Activated effector memory CD4-positive, alpha-beta T cell treated with Interleukin-2 at 50 U/mL for 16 hours (primary cell): ENCODE results near the gene NLRP11.

ENCODE experiments used
- DNase-seq: peaks from one replicate; pipeline ENCODE4 v3.0.0-alpha.2; 2020

NLRP11 gene

GRCh38 chr19:55831846-55832245 is at the start of gene NLRP11:
NLRP11 (minus strand) TSS chr19:55831999; CDS start chr19:55818174, 13,825 bp downstream.
- no peak for DNase-seq

GRCh38 chr19:55877211-55877610 is 45.4 kb upstream of the NLRP11 start:
- DNase-seq: no peak

GRCh38 chr19:55870736-55871135 is 38.9 kb upstream of the NLRP11 start:
- DNase-seq: no peak

DNA sequence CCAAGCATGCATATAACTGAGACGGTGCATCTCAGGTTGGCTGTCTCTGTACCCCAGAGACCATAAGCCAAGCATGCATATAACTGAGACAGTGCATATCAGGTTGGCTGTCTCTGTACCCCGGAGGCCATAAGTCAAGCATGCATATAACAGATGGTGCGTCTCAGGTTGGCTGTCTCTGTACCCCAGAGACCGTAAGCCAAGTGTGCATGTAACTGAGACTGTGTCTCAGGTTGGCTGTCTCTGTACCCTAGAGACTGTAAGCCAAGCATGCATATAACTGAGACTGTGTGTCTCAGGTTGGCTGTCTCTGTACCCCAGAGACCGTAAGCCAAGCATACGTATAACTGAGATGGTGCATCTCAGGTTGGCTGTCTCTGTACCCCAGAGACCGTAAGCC is 35.3 kb upstream of the NLRP11 start:
- DNase-seq: no peak

DNA sequence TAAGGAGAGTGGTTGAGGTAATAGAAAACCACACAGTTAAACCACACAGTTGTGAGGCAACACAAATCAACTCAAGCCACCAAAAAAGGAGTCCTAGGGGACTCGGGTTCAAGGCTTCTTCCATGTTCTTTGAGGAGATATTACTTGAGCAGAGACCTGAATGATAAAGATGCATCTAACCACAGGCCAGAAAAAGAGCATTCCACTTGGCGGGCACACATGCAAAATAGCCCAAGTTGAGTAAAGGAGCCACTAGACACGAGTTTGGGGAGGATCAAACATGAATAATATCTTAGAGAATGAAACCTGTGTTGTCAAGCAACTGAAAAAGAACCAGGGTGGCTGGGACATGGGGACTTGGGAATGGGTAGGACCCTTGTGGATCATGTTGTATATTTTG is 34.7 kb upstream of the NLRP11 start:
- no peak for DNase-seq

DNA sequence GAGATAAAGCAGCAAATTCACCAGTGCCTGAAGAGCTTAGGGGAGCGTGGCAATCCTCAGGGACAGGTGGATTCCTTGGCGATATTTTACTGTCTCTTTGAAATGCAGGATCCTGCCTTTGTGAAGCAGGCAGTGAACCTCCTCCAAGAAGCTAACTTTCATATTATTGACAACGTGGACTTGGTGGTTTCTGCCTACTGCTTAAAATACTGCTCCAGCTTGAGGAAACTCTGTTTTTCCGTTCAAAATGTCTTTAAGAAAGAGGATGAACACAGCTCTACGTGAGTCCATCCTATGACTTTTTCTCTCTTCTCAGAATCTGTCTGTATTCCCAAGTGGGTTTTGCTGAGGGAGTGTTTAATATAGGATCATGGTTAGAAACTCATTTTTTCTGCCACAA is 27.2 kb upstream of the NLRP11 start:
- no peak for DNase-seq

DNA sequence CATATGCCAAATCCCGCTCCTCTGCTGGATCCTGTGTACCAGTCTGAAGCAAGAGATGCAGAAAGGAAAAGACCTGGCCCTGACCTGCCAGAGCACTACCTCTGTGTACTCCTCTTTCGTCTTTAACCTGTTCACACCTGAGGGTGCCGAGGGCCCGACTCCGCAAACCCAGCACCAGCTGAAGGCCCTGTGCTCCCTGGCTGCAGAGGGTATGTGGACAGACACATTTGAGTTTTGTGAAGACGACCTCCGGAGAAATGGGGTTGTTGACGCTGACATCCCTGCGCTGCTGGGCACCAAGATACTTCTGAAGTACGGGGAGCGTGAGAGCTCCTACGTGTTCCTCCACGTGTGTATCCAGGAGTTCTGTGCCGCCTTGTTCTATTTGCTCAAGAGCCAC is 26.6 kb upstream of the NLRP11 start:
- no peak for DNase-seq

GRCh38 chr19:55857974-55858373 is 26.2 kb upstream of the NLRP11 start:
- no peak for DNase-seq

- no peak for DNase-seq
Measured at GRCh38 chr19:55857149-55857548, 25.4 kb upstream of the NLRP11 start.

DNA sequence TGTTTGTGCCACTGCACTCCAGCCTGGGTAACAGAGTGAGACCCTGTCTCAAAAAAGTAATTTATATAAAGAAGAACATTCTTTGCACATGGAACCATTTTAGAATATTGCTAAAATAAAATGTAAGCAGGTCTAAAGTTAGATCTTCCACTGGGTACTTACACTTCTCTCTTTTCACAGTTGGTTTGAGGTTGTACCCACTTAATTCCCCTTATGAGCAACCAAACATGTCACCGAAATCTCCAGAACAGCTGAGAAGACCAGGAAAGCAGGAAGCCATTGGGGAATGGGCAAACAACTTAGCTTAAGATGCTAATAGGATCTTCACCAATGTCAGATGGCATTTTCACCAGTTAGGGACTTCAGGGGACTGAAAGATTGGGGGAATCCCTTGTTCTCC is 23.4 kb upstream of the NLRP11 start:
- DNase-seq: no peak

- no peak for DNase-seq
Measured at GRCh38 chr19:55838906-55839305, 7.1 kb upstream of the NLRP11 start.

DNA sequence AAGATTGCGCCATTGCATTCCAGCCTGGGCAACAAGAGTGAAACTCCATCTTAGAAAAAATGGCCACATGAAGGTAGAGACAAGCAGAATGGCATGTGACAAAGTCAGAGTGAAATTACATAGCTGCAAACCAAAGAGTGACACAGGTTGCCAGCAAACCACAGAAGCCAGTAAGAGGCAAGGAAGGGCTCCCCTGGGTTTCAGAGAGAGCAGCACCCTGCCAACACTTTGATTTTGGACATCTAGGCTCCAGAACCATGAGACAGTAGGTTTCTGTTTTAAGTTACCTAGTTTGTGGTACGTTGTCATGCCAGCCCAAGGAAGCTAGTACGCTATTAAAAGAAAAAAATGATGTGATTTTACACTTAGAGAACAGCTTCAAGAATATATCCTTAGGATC is 6.5 kb upstream of the NLRP11 start:
- no peak for DNase-seq

DNA sequence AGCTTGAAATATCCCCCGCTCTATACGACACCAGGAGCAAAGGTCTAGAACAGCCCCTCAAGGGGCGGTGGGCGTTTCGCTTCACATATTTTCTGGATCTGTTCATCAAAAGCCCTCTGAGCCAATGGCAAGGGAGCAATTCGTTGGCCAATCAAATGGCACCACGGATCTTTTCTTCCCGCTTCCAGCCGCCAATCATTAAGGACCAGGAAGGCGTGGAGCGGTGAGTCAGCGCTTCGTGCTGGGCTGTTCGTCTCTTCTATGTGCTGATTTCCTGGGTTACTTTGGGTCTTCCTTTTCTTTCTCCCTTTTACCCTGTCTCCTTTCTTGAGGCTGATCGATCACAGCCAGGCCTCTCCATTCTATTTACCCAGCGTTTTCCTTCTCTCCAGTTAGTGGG is 4.5 kb upstream of the NLRP11 start, which contains the start of gene NLRP4:
NLRP4 (plus strand) TSS at position 201 of the 400 bp plus-strand sequence. CDS start 15,541 bp downstream, outside the sequence.
- no peak for DNase-seq

- DNase-seq: no peak
Measured at GRCh38 chr19:55832676-55833075, 877 bp upstream of the NLRP11 start.

DNA sequence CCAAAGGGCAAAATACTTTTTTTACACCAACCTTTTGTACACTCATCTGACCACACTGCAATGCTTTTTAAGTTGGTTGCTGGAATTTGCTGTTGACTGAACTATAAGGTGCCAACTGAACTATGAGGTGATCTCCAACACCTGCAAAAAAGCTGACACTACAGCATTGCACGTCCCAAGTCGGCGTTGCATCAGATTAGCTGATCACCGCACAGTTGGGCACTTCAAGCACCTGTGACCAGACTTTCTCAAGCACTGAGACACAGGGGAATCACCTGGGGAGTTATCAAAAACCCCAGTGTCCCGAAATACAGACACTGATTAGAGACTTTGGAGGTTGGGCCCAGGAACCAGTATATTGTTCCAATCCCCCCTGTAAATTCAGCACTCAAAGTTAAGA is 1.1 kb downstream of the NLRP11 start:
- no peak for DNase-seq

DNA sequence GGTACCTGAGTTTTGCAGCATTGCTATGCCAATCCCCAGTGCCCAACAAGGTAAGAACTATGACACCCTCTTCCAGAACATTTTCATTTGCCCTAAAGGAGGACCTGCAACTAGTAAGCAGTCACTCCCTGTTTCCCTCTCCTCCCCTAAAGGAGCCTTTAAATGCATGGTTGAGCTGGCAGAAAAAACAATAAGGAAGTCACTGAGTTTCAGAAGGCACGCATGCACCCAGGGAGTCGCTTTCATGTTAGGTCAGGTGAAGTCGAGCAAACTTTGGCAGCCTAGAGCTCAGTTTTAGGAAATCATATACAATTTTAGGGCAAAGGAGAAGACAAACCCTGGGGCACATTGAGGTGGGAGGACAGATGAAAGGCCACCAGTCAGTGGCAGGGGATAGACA is 11.8 kb downstream of the NLRP11 start:
- no peak for DNase-seq

DNA sequence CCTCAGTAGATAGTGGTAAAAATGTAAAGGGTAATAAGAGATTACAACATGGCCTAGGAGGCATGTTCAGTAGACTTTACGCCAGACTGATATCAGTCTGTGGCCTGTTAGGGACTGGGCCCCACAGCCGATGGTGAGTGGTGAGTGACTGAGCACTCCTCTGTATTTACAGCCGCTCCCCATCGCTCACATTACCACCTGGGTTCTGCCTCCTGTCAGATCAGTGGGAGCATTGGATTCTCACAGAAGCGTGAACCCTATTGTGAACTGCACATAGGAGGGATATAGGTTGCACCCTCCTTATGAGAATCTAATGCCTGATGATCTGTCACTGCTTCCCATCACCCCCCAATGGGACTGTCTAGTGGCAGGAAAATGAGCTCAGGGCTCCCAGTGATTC is 17.9 kb downstream of the NLRP11 start:
- DNase-seq: no peak

GRCh38 chr19:55812449-55812848 is 19.4 kb downstream of the NLRP11 start:
- DNase-seq: no peak

DNA sequence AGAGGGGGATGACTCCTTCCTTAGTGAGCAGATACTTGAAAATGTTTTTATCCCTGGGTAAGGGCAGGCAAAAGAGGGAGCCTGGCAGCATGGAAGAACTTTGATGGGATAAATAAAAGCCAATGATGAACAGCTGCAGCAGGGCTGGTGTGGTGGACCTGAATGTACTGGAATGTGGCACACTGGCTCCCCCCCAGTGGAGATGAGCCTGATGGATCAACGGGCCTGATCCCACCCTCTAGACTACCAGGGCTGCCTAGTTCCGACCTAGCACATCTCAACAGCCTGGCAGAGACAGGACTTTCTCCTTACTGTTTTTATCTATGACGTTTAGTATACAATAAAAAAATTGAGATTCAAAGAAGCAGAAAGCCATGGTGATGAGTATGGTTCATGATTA is 20.5 kb downstream of the NLRP11 start:
- DNase-seq: no peak

DNA sequence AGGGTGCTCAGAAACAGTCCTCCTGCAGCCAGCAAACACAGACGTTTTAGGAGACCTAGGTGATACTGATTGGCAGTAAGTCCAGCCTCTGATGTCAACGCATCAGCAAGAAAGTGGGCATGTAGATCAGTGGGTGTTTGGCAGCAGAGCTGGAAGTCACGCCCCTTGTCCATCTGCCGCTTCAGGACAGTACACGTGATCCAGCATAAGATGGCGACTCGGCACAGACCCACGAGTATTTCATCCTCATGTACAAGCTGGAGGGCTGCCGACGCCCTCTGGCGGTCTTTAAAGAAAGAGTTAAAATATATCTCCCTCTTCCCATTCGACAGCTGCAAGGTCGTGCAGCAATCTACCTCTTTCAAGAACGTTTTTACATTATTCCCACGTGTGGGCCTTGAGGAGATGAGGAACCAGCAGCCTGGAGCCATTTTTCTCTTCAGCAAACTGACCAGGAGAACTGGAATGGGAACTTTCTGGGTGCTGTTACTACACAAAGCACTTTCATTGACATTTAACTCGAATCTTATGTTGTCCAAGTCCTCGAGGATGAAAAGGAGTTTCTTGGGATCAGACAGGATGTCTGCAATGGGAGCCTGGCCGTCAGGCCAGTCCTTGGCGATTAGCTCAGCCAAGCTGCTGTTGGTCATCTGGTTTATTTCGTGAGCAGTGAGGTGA is 22.3 kb downstream of the NLRP11 start:
- no peak for DNase-seq

GRCh38 chr19:55802281-55802680 is 29.5 kb downstream of the NLRP11 start:
- no peak for DNase-seq

DNA sequence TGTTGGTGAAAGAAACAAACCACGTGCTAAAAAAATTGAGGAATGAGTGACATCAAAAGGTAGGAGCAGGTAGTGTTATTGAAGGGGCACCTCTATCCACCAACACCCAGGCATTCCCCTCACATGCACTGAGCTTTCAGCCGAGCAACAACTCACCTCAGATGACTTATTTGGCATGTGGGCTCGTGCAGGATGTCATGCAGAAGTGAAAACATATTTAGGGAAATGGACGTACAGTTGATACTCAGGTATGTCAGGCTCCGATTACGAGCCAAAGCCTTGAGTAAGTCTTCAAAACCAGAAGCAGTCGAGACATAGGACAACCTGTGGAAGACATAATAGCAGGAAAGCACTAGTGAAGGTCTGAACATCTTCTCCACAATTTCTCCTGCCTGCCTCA is 30.4 kb downstream of the NLRP11 start:
- DNase-seq: no peak

DNA sequence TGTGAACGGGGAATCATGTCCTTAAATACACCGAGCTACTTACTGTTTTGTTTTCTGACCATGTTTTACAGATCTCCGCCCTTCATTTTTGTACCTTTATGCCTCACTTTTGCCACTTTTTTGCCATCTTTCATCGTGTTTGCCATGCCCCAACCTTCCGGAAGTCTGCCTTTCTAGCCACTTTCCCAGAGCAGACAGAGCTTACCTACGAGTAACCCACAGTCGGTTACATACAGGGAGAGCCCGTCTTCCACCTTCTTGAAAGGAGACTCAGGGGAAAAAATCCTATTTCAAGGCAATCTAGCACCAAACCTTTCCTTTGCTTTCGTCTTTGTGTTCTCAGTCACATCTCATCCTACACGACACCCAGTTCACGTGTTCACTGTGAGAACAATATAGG is 36.8 kb downstream of the NLRP11 start:
- no peak for DNase-seq

DNA sequence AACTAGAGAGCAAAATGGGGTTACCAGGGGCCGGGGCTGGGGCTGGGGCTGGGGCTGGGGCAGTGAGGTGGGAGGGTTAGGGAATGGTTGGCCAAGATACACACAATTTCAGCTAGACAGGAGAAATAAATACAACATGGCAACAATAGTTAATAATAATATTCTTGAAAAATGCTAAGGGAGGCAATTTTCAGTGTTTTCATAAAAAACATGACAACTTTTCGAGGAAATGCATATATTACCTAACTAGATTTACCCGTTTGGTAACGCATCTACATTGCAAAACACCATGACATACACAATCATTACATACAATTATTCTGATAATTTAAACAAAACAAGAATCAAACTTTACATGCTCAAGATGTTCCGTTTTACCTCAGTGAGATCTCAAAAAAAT is 50.7 kb downstream of the NLRP11 start:
- DNase-seq: no peak

DNA sequence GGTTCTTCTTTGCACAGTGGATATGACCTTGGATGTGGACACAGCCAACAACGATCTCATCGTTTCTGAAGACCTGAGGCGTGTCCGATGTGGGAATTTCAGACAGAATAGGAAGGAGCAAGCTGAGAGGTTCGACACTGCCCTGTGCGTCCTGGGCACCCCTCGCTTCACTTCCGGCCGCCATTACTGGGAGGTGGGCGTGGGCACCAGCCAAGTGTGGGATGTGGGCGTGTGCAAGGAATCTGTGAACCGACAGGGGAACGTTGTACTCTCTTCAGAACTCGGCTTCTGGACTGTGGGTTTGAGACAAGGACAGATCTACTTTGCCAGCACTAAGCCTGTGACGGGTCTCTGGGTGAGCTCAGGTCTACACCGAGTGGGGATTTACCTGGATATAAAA is 53.5 kb downstream of the NLRP11 start:
- no peak for DNase-seq
